ENCODE results near the gene FKBP1B.
A peak's percentile ranks its signal among the peaks of the same experiment; 100 is the strongest.

Gene FKBP1B

GRCh38 chr2:24020244-24020643 is 29.3 kb upstream of the FKBP1B start:
- no CpG with 5 or more reads among the region's 4 CpGs for WGBS, 2 donors (ENCODE audit: extremely low coverage in 2 of 2, insufficient read length in 2 of 2, insufficient replicate concordance in 1 of 2)

GRCh38 chr2:24021122-24021998 is 28.2 kb upstream of the FKBP1B start:
- H2BK15ac ChIP-seq (ENCODE audit: low read length): no peak overlapping the region
- no peaks in the 10 kb centered on the region for H3K9me3 ChIP-seq (replicated peaks in 1 of 2; ENCODE audit: control insufficient read depth in 2 of 2, insufficient read depth in 1 of 2, low read depth in 1 of 2, low read length in 2 of 2)
- H4K8ac ChIP-seq (ENCODE audit: low read depth, low read length): no peak overlapping the region
- H2BK5ac ChIP-seq (ENCODE audit: low read length): no peak overlapping the region
- H3K4me2 ChIP-seq (ENCODE audit: insufficient read depth, low read length, poor library complexity, severe bottlenecking): no peak overlapping the region
- peaks cover 8 to 37% of the 10 kb centered on the region in 2 donors for H3K36me3 ChIP-seq (replicated peaks in 1 of 2; ENCODE audit: control insufficient read depth in 2 of 2, insufficient read depth in 2 of 2, low read length in 2 of 2)
- peak overlapping the region; percentile 65 for H3K14ac ChIP-seq (ENCODE audit: low read length)
- peak overlapping the region; percentile 69 for H3K23ac ChIP-seq (ENCODE audit: low read depth, low read length, poor library complexity)
- peaks cover 6% of the 10 kb centered on the region for H3K79me1 ChIP-seq (ENCODE audit: low read depth, low read length)
- DNase-seq (ENCODE audit: low spot score): no peak
- H2BK120ac ChIP-seq (ENCODE audit: low read depth, low read length): no peak overlapping the region
- no peak overlapping the region for H3K4me3 ChIP-seq (ENCODE audit: low read length in 2 of 2)
- no peak overlapping the region for H2BK12ac ChIP-seq (ENCODE audit: low read length)
- no CpG with 5 or more reads among the region's 19 CpGs for WGBS, 2 donors (ENCODE audit: extremely low coverage in 2 of 2, insufficient read length in 2 of 2, insufficient replicate concordance in 1 of 2)
- H4K91ac ChIP-seq (ENCODE audit: low read depth, low read length, poor library complexity): no peak overlapping the region
- H2AK5ac ChIP-seq (ENCODE audit: low read depth, low read length): peak overlapping the region; percentile 47
- no peaks in the 10 kb centered on the region for H3K27me3 ChIP-seq (ENCODE audit: control insufficient read depth in 3 of 3, insufficient read depth in 3 of 3, low read depth in 1 of 3, low read length in 3 of 3)
- H3K27ac ChIP-seq (replicated peaks; ENCODE audit: low read length): no peak overlapping the region
- H3K18ac ChIP-seq (ENCODE audit: low read length): no peak overlapping the region
- H3K4ac ChIP-seq (ENCODE audit: low read length): no peak overlapping the region
- H3K9ac ChIP-seq (ENCODE audit: low read depth, low read length, poor library complexity): no peak overlapping the region
- no peak overlapping the region for H2AFZ ChIP-seq (ENCODE audit: low read length)
- H3K4me1 ChIP-seq (ENCODE audit: control insufficient read depth in 2 of 2, insufficient read depth in 1 of 2, low read depth in 1 of 2, low read length in 2 of 2): peaks cover 6 to 13% of the 10 kb centered on the region in 2 donors

More at GRCh38 chr2:24020244-24020643, 29.3 kb upstream of the FKBP1B start:
- Histone ChIP-seq H3K4me1 (ENCODE audit: control insufficient read depth in 2 of 2, insufficient read depth in 1 of 2, low read depth in 1 of 2, low read length in 2 of 2) (peaks cover 4 to 9% of the 10 kb centered on the region in 2 donors), H4K8ac (ENCODE audit: low read depth, low read length) (no peak overlapping the region), H3K27ac (replicated peaks; ENCODE audit: low read length) (no peak overlapping the region), H2BK5ac (ENCODE audit: low read length) (no peak overlapping the region), H4K91ac (ENCODE audit: low read depth, low read length, poor library complexity) (no peak overlapping the region), H3K4me3 (ENCODE audit: low read length in 2 of 2) (no peak overlapping the region), H3K18ac (ENCODE audit: low read length) (no peak overlapping the region), H2AK5ac (ENCODE audit: low read depth, low read length) (no peak overlapping the region), H3K14ac (ENCODE audit: low read length) (no peak overlapping the region), H3K27me3 (ENCODE audit: control insufficient read depth in 3 of 3, insufficient read depth in 3 of 3, low read depth in 1 of 3, low read length in 3 of 3) (no peaks in the 10 kb centered on the region), H3K4ac (ENCODE audit: low read length) (no peak overlapping the region), H3K36me3 (replicated peaks in 1 of 2; ENCODE audit: control insufficient read depth in 2 of 2, insufficient read depth in 2 of 2, low read length in 2 of 2) (peaks cover 6 to 33% of the 10 kb centered on the region in 2 donors), H3K9me3 (replicated peaks in 1 of 2; ENCODE audit: control insufficient read depth in 2 of 2, insufficient read depth in 1 of 2, low read depth in 1 of 2, low read length in 2 of 2) (no peaks in the 10 kb centered on the region), H2BK12ac (ENCODE audit: low read length) (no peak overlapping the region), H2AFZ (ENCODE audit: low read length) (no peak overlapping the region), H3K79me1 (ENCODE audit: low read depth, low read length) (peaks cover 5% of the 10 kb centered on the region), H3K9ac (ENCODE audit: low read depth, low read length, poor library complexity) (no peak overlapping the region), H3K4me2 (ENCODE audit: insufficient read depth, low read length, poor library complexity, severe bottlenecking) (no peak overlapping the region), H2BK120ac (ENCODE audit: low read depth, low read length) (no peak overlapping the region), H2BK15ac (ENCODE audit: low read length) (no peak overlapping the region), H3K23ac (ENCODE audit: low read depth, low read length, poor library complexity) (no peak overlapping the region)
- no peak for DNase-seq (ENCODE audit: low spot score)

GRCh38 chr2:24022324-24022974 is 27.1 kb upstream of the FKBP1B start:
- no peak overlapping the region for H3K27ac ChIP-seq (replicated peaks; ENCODE audit: low read length)
- H3K27me3 ChIP-seq (ENCODE audit: control insufficient read depth in 3 of 3, insufficient read depth in 3 of 3, low read depth in 1 of 3, low read length in 3 of 3): no peaks in the 10 kb centered on the region
- no peak overlapping the region for H4K8ac ChIP-seq (ENCODE audit: low read depth, low read length)
- no peak overlapping the region for H3K4me3 ChIP-seq (ENCODE audit: low read length in 2 of 2)
- no peak overlapping the region for H3K18ac ChIP-seq (ENCODE audit: low read length)
- no CpG with 5 or more reads among the region's 14 CpGs for WGBS, 2 donors (ENCODE audit: extremely low coverage in 2 of 2, insufficient read length in 2 of 2, insufficient replicate concordance in 1 of 2)
- no peaks in the 10 kb centered on the region for H3K9me3 ChIP-seq (replicated peaks in 1 of 2; ENCODE audit: control insufficient read depth in 2 of 2, insufficient read depth in 1 of 2, low read depth in 1 of 2, low read length in 2 of 2)
- H3K36me3 ChIP-seq (replicated peaks in 1 of 2; ENCODE audit: control insufficient read depth in 2 of 2, insufficient read depth in 2 of 2, low read length in 2 of 2): peaks cover 8 to 42% of the 10 kb centered on the region in 2 donors
- no peak overlapping the region for H2AFZ ChIP-seq (ENCODE audit: low read length)
- H2BK120ac ChIP-seq (ENCODE audit: low read depth, low read length): no peak overlapping the region
- DNase-seq (ENCODE audit: low spot score): no peak
- no peak overlapping the region for H2AK5ac ChIP-seq (ENCODE audit: low read depth, low read length)
- no peak overlapping the region for H3K9ac ChIP-seq (ENCODE audit: low read depth, low read length, poor library complexity)
- H3K4ac ChIP-seq (ENCODE audit: low read length): no peak overlapping the region
- H2BK5ac ChIP-seq (ENCODE audit: low read length): peak overlapping the region; percentile 39
- no peak overlapping the region for H3K23ac ChIP-seq (ENCODE audit: low read depth, low read length, poor library complexity)
- no peak overlapping the region for H4K91ac ChIP-seq (ENCODE audit: low read depth, low read length, poor library complexity)
- peaks cover 8 to 18% of the 10 kb centered on the region in 2 donors for H3K4me1 ChIP-seq (ENCODE audit: control insufficient read depth in 2 of 2, insufficient read depth in 1 of 2, low read depth in 1 of 2, low read length in 2 of 2)
- H3K4me2 ChIP-seq (ENCODE audit: insufficient read depth, low read length, poor library complexity, severe bottlenecking): no peak overlapping the region
- H2BK12ac ChIP-seq (ENCODE audit: low read length): no peak overlapping the region
- peaks cover 7% of the 10 kb centered on the region for H3K79me1 ChIP-seq (ENCODE audit: low read depth, low read length)
- H3K14ac ChIP-seq (ENCODE audit: low read length): no peak overlapping the region
- no peak overlapping the region for H2BK15ac ChIP-seq (ENCODE audit: low read length)

GRCh38 chr2:24022975-24023575 is 26.5 kb upstream of the FKBP1B start:
- Histone ChIP-seq H3K4me1 (ENCODE audit: control insufficient read depth in 2 of 2, insufficient read depth in 1 of 2, low read depth in 1 of 2, low read length in 2 of 2) (peaks cover 7 to 18% of the 10 kb centered on the region in 2 donors), H3K18ac (ENCODE audit: low read length) (no peak overlapping the region), H2BK5ac (ENCODE audit: low read length) (peak overlapping the region; percentile 39), H3K4me3 (ENCODE audit: low read length in 2 of 2) (peak overlapping the region in 1 of 2 donors; percentile 31), H2BK120ac (ENCODE audit: low read depth, low read length) (no peak overlapping the region), H2AK5ac (ENCODE audit: low read depth, low read length) (no peak overlapping the region), H3K79me1 (ENCODE audit: low read depth, low read length) (peaks cover 7% of the 10 kb centered on the region), H3K27ac (replicated peaks; ENCODE audit: low read length) (no peak overlapping the region), H3K9ac (ENCODE audit: low read depth, low read length, poor library complexity) (no peak overlapping the region), H3K4me2 (ENCODE audit: insufficient read depth, low read length, poor library complexity, severe bottlenecking) (no peak overlapping the region), H3K23ac (ENCODE audit: low read depth, low read length, poor library complexity) (no peak overlapping the region), H3K36me3 (replicated peaks in 1 of 2; ENCODE audit: control insufficient read depth in 2 of 2, insufficient read depth in 2 of 2, low read length in 2 of 2) (peaks cover 8 to 44% of the 10 kb centered on the region in 2 donors), H2BK12ac (ENCODE audit: low read length) (no peak overlapping the region), H4K91ac (ENCODE audit: low read depth, low read length, poor library complexity) (no peak overlapping the region), H4K8ac (ENCODE audit: low read depth, low read length) (no peak overlapping the region), H3K14ac (ENCODE audit: low read length) (no peak overlapping the region), H3K9me3 (replicated peaks in 1 of 2; ENCODE audit: control insufficient read depth in 2 of 2, insufficient read depth in 1 of 2, low read depth in 1 of 2, low read length in 2 of 2) (no peaks in the 10 kb centered on the region), H3K27me3 (ENCODE audit: control insufficient read depth in 3 of 3, insufficient read depth in 3 of 3, low read depth in 1 of 3, low read length in 3 of 3) (no peaks in the 10 kb centered on the region), H3K4ac (ENCODE audit: low read length) (no peak overlapping the region), H2BK15ac (ENCODE audit: low read length) (no peak overlapping the region), H2AFZ (ENCODE audit: low read length) (no peak overlapping the region)
- WGBS, 2 donors (ENCODE audit: extremely low coverage in 2 of 2, insufficient read length in 2 of 2, insufficient replicate concordance in 1 of 2): no CpG with 5 or more reads among the region's 16 CpGs
- no peak for DNase-seq (ENCODE audit: low spot score)

Measured in neuronal stem cell (in vitro differentiated cells).